Measurements from ENCODE around the gene ZDHHC1. TPM values are rescaled to one million over a fixed set of nuclear protein-coding genes. Genes with fewer than 3 reads are reported as not detected.
A peak's percentile ranks its signal among the peaks of the same experiment; 100 is the strongest.

The ZDHHC1 gene
- 2.9 TPM for total RNA-seq
- long read RNA-seq, partial matches to known transcripts = 1 of 6 reads
- long read RNA-seq, other reads (novel, unspliced or antisense) = 3 of 6 reads

GRCh38 chr16:67415872-67416793 lies at the start of gene ZDHHC1:
Gene ZDHHC1, minus strand, starts transcription at chr16:67416477. Its CDS starts 8,702 bp downstream, at chr16:67407775.
- intact Hi-C loops (cut with DNase I) = loop anchor here (1.0 kb wide), 1 partner anchor 155 kb away; no protein-coding TSS in a partner anchor
- ATAC-seq (peak; percentile 97), DNase-seq (ENCODE audit: missing footprints) (peak; percentile 87)

GRCh38 chr16:67464565-67464964 lies 48.3 kb upstream of the ZDHHC1 start:
- intact Hi-C loops (cut with DNase I) = no loop called here
- no peak for DNase-seq (ENCODE audit: missing footprints)
- no peak for ATAC-seq

- DNase-seq (ENCODE audit: missing footprints) = no peak
- no peak for ATAC-seq
- intact Hi-C loops (cut with DNase I) = no loop called here
Observed at GRCh38 chr16:67463691-67464090, 47.4 kb upstream of the ZDHHC1 start.

- intact Hi-C loops (cut with DNase I) = no loop called here
- ATAC-seq = no peak
- no peak for DNase-seq (ENCODE audit: missing footprints)
Observed at GRCh38 chr16:67463059-67463458, 46.8 kb upstream of the ZDHHC1 start.

GRCh38 chr16:67462279-67462655 lies 46.0 kb upstream of the ZDHHC1 start:
- ATAC-seq = no peak
- intact Hi-C loops (cut with DNase I) = no loop called here

GRCh38 chr16:67461600-67462278 lies 45.5 kb upstream of the ZDHHC1 start:
- ATAC-seq (no peak), DNase-seq (ENCODE audit: missing footprints) (peak; percentile 47)
- intact Hi-C loops (cut with DNase I) = no loop called here

More at GRCh38 chr16:67462279-67462655, 46.0 kb upstream of the ZDHHC1 start:
- DNase-seq (ENCODE audit: missing footprints) = peak; percentile 0

GRCh38 chr16:67460961-67461360 lies 44.7 kb upstream of the ZDHHC1 start:
- ATAC-seq (no peak), DNase-seq (ENCODE audit: missing footprints) (no peak)
- intact Hi-C loops (cut with DNase I) = no loop called here

- DNase-seq (ENCODE audit: missing footprints) = peak; percentile 59
- ATAC-seq = peak; percentile 29
- intact Hi-C loops (cut with DNase I) = no loop called here
Observed at GRCh38 chr16:67460168-67460567, 43.9 kb upstream of the ZDHHC1 start.

GRCh38 chr16:67459861-67460150 lies 43.5 kb upstream of the ZDHHC1 start:
- intact Hi-C loops (cut with DNase I) = no loop called here
- ATAC-seq (peak; percentile 62), DNase-seq (ENCODE audit: missing footprints) (peak; percentile 82)

GRCh38 chr16:67459066-67459860 lies 43.0 kb upstream of the ZDHHC1 start:
- ATAC-seq = peak; percentile 55
- intact Hi-C loops (cut with DNase I) = no loop called here
- DNase-seq (ENCODE audit: missing footprints) = peak; percentile 76

GRCh38 chr16:67458121-67458641 lies 41.9 kb upstream of the ZDHHC1 start:
- peak; percentile 31 for ATAC-seq
- intact Hi-C loops (cut with DNase I) = no loop called here
- DNase-seq (ENCODE audit: missing footprints) = peak; percentile 61

GRCh38 chr16:67457611-67458010 lies 41.3 kb upstream of the ZDHHC1 start:
- DNase-seq (ENCODE audit: missing footprints) (peak; percentile 57), ATAC-seq (no peak)
- intact Hi-C loops (cut with DNase I) = no loop called here

GRCh38 chr16:67456391-67457081 lies 40.3 kb upstream of the ZDHHC1 start:
- DNase-seq (ENCODE audit: missing footprints) (peak; percentile 82), ATAC-seq (peak; percentile 38)
- intact Hi-C loops (cut with DNase I) = no loop called here

GRCh38 chr16:67454852-67455251 lies 38.6 kb upstream of the ZDHHC1 start:
- peak; percentile 23 for DNase-seq (ENCODE audit: missing footprints)
- intact Hi-C loops (cut with DNase I) = no loop called here
- ATAC-seq = no peak

GRCh38 chr16:67454104-67454503 lies 37.8 kb upstream of the ZDHHC1 start:
- ATAC-seq = no peak
- intact Hi-C loops (cut with DNase I) = no loop called here
- DNase-seq (ENCODE audit: missing footprints) = no peak

- DNase-seq (ENCODE audit: missing footprints) = peak; percentile 68
- ATAC-seq = peak; percentile 51
- intact Hi-C loops (cut with DNase I) = no loop called here
Observed at GRCh38 chr16:67451704-67452435, 35.6 kb upstream of the ZDHHC1 start.

- DNase-seq (ENCODE audit: missing footprints) (peak; percentile 70), ATAC-seq (no peak)
- intact Hi-C loops (cut with DNase I) = no loop called here
Observed at GRCh38 chr16:67451061-67451703, 34.9 kb upstream of the ZDHHC1 start.
